ENCODE results near the gene MAX.
"Not testable (repeated sequence)": the region's sequence is repeated elsewhere in the genome, so short reads cannot be mapped to it uniquely, and the experiment has no call there.

MAX gene

DNA sequence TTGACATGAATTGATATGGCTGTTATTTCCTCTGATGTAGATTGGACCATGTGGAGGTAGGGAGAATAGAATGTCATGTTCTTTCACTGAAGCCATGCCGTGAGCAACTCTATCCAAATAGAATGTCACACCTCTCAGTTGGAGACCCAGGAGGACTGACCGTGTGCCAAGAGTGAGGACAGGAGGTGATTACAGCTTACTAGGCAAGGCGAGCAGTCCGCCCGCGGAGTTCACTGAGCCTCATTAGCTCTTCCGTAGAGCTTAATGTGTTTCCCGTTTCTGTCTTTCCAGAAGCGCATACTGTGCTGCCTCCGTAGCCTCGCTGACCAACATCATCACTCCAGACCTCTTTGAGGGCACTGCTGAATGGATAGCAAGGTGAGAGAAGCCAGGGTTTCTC lies 70.0 kb downstream of the MAX start:
- no peak for DNase-seq

DNA sequence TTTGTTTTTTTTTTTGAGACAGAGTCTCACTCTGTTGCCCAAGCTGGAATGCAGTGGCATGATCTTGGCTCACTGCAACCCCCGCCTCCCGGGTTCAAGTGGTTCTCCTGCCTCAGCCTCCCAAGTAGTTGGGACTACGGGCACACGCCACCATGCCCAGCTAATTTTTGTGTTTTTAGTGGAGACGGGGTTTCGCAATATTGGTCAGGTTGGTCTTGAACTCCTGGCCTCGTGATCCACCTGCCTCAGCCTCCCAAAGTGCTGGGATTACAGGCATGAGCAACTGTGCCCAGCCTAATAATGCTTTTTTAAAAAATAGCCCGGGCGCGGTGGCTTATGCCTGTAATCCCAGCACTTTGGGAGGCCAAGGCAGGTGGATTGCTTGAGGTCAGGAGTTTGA lies 71.0 kb downstream of the MAX start:
- DNase-seq = not testable (repeated sequence)

DNA sequence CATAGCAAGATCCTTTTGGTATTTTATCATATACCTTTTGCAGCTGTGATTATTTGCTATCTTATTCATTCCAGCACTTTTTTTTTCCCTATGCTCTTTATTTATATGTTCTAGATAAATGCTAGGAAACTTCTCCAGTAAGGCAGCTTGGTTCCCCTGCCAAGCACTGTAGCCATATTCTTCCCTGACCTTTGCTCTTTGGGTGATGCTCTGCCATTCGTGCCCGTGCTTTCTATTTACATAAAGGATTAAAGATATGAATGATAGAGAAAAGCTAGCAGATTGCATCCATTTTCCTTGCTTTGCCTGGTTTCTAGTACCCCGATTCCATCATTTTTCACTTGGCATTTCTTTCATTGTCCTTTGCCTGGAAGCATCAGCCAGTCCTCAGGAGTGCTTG lies 73.4 kb downstream of the MAX start:
- no peak for DNase-seq

DNA sequence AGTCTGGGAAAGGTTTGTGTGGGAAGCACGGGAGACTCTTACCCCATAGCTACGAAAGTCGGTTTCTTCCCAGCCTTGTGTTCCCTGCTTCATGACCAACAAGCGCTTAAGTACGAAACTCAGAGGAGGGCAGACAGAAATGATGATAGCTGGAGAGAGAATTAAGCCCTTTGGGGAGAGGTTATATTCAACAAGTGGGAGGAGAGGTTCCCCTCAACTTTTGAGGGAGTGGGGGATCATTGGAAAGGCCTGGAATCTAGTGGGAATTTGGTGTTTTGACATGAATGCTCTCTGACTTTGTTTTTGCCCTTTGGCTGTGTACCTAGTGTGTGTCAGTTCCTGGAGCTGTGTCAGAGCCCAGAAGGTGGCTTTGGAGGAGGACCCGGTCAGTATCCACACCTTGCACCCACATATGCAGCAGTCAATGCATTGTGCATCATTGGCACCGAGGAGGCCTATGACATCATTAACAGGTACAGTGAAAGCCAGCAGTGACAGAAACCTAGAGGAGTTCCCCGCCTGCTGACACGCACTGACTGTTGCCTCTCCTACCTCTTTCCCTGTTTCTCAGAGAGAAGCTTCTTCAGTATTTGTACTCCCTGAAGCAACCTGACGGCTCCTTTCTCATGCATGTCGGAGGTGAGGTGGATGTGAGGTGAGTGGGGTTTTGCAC lies 75.1 kb downstream of the MAX start:
- no peak for DNase-seq

DNA sequence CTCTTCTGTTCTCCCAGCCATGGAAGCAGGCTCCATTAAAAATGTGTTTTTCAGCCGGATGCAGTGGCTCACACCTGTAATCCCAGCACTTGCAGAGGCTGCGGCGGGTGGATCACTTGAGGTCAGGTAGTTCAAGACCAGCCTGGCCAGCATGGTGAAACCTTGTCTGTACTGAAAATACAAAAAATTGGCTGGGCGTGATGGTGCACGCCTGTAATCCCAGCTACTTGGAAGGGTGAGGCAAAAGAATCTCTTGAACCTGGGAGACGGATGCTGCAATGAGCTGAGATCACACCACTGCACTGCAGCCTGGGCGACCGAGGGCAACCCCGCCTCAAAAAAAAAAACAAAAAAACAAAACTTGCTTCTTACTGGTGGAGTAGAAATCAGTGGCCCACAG lies 75.8 kb downstream of the MAX start:
- DNase-seq = no peak

DNA sequence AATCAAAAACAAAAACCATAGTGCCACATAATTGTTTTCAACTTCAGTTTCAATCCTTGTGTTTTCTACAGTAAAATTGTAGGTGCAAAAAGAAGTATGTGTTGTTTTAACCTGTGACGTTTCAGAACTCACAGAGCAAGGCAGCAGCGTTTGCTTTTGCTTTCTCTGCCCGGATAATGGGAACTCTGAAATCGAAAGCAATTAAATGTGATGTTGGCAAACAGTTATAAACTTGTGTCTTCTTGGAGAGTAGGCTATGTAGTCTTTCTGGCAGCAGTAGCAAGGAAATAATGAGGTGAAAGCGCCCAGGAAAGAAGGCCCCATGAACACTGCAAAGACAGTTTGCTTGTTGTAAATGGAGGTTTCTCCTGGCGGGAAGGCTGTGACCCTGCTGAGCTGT lies 76.5 kb downstream of the MAX start:
- no peak for DNase-seq
